ENCODE measurements around the gene PIGU. TPM values are rescaled to one million over a fixed set of nuclear protein-coding genes. Genes with fewer than 3 reads are reported as not detected.
A peak's percentile ranks its signal among the peaks of the same experiment; 100 is the strongest.

Gene PIGU
- total RNA-seq, 1 donor from 2014 or later = 46.2 TPM

DNA sequence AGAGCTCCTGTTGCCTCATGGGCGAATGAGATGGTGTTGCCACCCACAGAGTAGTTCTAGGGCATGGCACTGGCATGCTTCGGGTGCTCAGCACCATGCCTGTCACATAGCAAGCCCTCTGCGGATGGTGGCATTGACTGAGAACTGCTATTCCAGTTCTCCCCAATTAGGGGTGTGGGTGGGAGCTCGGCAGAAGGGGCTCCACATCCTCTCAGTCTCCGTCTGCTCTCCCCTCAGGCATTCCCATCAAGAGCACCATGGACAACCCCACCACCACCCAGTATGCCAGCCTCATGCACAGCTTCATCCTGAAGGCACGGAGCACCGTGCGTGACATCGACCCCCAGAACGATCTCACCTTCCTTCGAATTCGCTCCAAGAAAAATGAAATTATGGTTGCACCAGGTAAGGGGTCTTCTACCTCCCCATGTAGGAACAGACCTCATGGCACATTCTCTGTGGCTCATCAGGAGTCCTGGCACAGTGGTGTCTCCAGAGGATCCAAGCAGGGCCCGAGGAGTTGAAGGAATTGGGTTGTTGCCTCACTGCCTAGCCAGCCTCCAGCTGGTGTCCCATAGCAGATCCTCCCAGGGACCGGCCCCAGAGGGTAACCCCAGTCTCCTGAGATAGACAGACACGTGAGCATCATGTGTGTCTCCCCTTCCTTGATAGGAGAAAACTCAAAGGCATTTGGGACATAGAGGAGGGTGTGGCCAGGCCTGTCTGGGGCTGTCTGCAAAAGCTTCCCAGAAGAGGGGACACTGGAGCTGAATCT is 142.3 kb downstream of the PIGU start:
- Mint-ChIP-seq H3K36me3 (peaks cover 36% of the 10 kb centered on the region), H3K27ac (peak overlapping the region; percentile 41), H3K27me3 (no peaks in the 10 kb centered on the region)

DNA sequence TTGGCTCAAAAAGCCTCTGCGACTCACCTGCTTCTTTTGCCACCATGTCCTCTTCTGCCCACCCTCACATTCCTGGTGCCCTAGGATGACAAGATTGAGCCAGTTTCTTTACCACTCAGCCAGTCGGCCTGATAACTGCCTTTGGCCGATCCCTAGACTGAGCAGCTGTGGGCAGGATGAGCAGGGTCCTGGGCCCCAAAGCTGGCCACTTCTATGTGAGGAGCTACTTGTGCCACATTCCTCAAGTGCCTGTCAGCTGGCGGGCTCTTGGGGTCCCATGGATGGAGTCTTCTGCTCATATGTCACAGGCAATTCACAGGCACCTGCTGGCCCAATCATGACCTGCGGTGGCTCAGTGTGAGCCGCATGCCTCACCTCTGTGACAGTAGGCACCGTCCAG is 144.1 kb downstream of the PIGU start:
- no peak for DNase-seq (ENCODE audit: extremely low spot score, unreplicated experiment)
- no peaks in the 10 kb centered on the region for H3K9me3 Mint-ChIP-seq
- peak overlapping the region; percentile 30 for H3K27ac Mint-ChIP-seq
- H3K4me3 Mint-ChIP-seq = no peak overlapping the region
- H3K36me3 Mint-ChIP-seq = peaks cover 41% of the 10 kb centered on the region
- TF ChIP-seq, protein P1, sequence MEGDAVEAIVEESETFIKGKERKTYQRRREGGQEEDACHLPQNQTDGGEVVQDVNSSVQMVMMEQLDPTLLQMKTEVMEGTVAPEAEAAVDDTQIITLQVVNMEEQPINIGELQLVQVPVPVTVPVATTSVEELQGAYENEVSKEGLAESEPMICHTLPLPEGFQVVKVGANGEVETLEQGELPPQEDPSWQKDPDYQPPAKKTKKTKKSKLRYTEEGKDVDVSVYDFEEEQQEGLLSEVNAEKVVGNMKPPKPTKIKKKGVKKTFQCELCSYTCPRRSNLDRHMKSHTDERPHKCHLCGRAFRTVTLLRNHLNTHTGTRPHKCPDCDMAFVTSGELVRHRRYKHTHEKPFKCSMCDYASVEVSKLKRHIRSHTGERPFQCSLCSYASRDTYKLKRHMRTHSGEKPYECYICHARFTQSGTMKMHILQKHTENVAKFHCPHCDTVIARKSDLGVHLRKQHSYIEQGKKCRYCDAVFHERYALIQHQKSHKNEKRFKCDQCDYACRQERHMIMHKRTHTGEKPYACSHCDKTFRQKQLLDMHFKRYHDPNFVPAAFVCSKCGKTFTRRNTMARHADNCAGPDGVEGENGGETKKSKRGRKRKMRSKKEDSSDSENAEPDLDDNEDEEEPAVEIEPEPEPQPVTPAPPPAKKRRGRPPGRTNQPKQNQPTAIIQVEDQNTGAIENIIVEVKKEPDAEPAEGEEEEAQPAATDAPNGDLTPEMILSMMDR (conservative IDR thresholded peaks at IDR 0.05) = no peak
- H3K4me1 Mint-ChIP-seq (ENCODE audit: unreplicated experiment) = peaks cover 9% of the 10 kb centered on the region
- no peaks in the 10 kb centered on the region for H3K27me3 Mint-ChIP-seq

More for the DNA sequence above, 142.3 kb downstream of the PIGU start:
- Mint-ChIP-seq H3K9me3 (no peaks in the 10 kb centered on the region), H3K4me1 (ENCODE audit: unreplicated experiment) (peaks cover 9% of the 10 kb centered on the region), H3K4me3 (no peak overlapping the region)
- TF ChIP-seq, protein P1 (conservative IDR thresholded peaks at IDR 0.05) = no peak
- no peak for DNase-seq (ENCODE audit: extremely low spot score, unreplicated experiment)

DNA sequence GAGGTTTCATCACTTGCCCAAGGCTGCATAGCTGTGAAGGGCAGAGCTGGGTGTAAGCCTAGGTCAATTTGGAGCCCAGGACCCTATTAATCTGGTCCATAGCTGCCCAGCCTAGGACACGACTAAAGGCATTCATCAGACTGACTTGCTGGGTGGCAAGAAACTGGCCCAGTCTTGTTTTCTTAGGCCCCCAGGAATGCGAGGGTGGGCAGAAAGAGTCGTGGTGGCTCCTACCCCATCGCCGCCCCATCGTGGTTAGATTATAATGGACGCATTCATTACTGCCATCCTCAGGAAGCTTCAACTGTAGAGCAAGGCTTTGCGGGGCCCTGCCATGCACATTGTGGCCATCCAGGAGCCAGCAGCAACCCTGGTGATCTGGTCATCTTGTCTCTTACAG is 144.6 kb downstream of the PIGU start:
- H3K9me3 Mint-ChIP-seq = no peaks in the 10 kb centered on the region

DNA sequence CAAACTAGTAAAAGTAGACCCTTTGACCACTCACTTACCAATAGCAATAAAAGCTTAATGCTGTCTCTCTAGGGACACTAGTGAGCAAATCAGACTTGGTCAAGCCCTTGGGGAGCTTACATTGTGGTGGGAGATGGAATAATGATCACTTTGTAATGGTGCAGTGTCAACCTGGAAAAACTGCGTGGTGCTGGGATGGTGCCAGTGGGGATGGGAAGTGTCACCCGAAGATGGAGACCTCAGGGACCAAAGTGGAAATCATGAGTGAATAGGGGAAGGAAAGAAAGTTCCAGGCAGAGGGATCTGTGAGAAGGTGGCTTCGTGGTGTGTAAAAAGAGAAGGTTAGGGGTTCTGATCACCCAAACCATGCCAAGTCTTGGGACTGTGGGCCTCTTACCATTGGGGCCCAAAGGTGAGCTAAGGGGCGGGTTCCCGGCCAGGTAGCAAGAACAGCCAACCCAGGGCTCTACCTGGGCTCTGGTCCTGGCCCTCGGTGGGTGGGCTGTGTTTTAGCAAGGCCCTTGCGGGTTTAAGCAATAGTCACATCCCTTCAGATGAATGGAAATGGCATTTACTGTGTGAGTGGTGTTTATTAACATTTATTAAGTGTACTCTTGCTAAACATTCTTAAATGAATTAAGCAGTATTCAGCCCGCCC is 145.2 kb downstream of the PIGU start:
- peak overlapping the region; percentile 30 for H3K27ac Mint-ChIP-seq
- TF ChIP-seq, protein P1 (conservative IDR thresholded peaks at IDR 0.05) = no peak

More for the DNA sequence above, 144.6 kb downstream of the PIGU start:
- Mint-ChIP-seq H3K36me3 (peaks cover 41% of the 10 kb centered on the region), H3K27me3 (no peaks in the 10 kb centered on the region), H3K4me1 (ENCODE audit: unreplicated experiment) (peaks cover 9% of the 10 kb centered on the region), H3K27ac (peak overlapping the region; percentile 30), H3K4me3 (no peak overlapping the region)
- DNase-seq (ENCODE audit: extremely low spot score, unreplicated experiment) = no peak
- TF ChIP-seq, protein P1 (conservative IDR thresholded peaks at IDR 0.05) = no peak

GRCh38 chr20:34530342-34530741 is 146.6 kb downstream of the PIGU start:
- TF ChIP-seq, protein P1 (conservative IDR thresholded peaks at IDR 0.05) = peak; percentile 34
- Mint-ChIP-seq H3K27me3 (no peaks in the 10 kb centered on the region), H3K4me1 (ENCODE audit: unreplicated experiment) (peaks cover 22% of the 10 kb centered on the region), H3K4me3 (no peak overlapping the region), H3K9me3 (no peaks in the 10 kb centered on the region), H3K27ac (peak overlapping the region; percentile 72), H3K36me3 (peaks cover 43% of the 10 kb centered on the region)
- DNase-seq (ENCODE audit: extremely low spot score, unreplicated experiment) = no peak

More for the DNA sequence above, 145.2 kb downstream of the PIGU start:
- Mint-ChIP-seq H3K9me3 (no peaks in the 10 kb centered on the region), H3K4me1 (ENCODE audit: unreplicated experiment) (peaks cover 9% of the 10 kb centered on the region), H3K4me3 (no peak overlapping the region), H3K27me3 (no peaks in the 10 kb centered on the region), H3K36me3 (peaks cover 44% of the 10 kb centered on the region)
- DNase-seq (ENCODE audit: extremely low spot score, unreplicated experiment) = no peak
